Measurements from ENCODE around the gene SSU72. TPM values are rescaled to one million over a fixed set of nuclear protein-coding genes. Genes with fewer than 3 reads are reported as not detected.
"Not testable (repeated sequence)": the region's sequence is repeated elsewhere in the genome, so short reads cannot be mapped to it uniquely, and the experiment has no call there.

The SSU72 gene
- polyA plus RNA-seq, 1 experiment = 113 TPM

- no peak overlapping the region for H3K27ac ChIP-seq (ENCODE audit: low read depth, low read length)
- no peaks in the 10 kb centered on the region for H3K27me3 ChIP-seq (ENCODE audit: control insufficient read depth, insufficient read depth, low read length)
- H3K4me3 ChIP-seq (ENCODE audit: low read depth, low read length) = no peak overlapping the region
- CTCF ChIA-PET = no interaction called here
- H3K9me3 ChIP-seq (ENCODE audit: control insufficient read depth, insufficient read depth, low read length) = peaks cover 32% of the 10 kb centered on the region
- no peak for TF ChIP-seq CTCF (IDR thresholded peaks at IDR 0.05; ENCODE audit: low read depth, low read length)
- POLR2A ChIA-PET = no interaction called here
- no peak for DNase-seq (ENCODE audit: low read depth, low spot score)
Observed at GRCh38 chr1:1531947-1532346, 42.7 kb downstream of the SSU72 start.

- H3K4me3 ChIP-seq (ENCODE audit: low read depth, low read length) = no peak overlapping the region
- CTCF ChIA-PET = no interaction called here
- DNase-seq (ENCODE audit: low read depth, low spot score) = no peak
- peaks cover 32% of the 10 kb centered on the region for H3K9me3 ChIP-seq (ENCODE audit: control insufficient read depth, insufficient read depth, low read length)
- TF ChIP-seq CTCF (IDR thresholded peaks at IDR 0.05; ENCODE audit: low read depth, low read length) = no peak
- POLR2A ChIA-PET = no interaction called here
- H3K27ac ChIP-seq (ENCODE audit: low read depth, low read length) = no peak overlapping the region
- no peaks in the 10 kb centered on the region for H3K27me3 ChIP-seq (ENCODE audit: control insufficient read depth, insufficient read depth, low read length)
Observed at GRCh38 chr1:1529936-1530335, 44.7 kb downstream of the SSU72 start.

GRCh38 chr1:1529321-1529720, 45.3 kb downstream of the SSU72 start:
- no peak for DNase-seq (ENCODE audit: low read depth, low spot score)
- no peak for TF ChIP-seq CTCF (IDR thresholded peaks at IDR 0.05; ENCODE audit: low read depth, low read length)

DNA sequence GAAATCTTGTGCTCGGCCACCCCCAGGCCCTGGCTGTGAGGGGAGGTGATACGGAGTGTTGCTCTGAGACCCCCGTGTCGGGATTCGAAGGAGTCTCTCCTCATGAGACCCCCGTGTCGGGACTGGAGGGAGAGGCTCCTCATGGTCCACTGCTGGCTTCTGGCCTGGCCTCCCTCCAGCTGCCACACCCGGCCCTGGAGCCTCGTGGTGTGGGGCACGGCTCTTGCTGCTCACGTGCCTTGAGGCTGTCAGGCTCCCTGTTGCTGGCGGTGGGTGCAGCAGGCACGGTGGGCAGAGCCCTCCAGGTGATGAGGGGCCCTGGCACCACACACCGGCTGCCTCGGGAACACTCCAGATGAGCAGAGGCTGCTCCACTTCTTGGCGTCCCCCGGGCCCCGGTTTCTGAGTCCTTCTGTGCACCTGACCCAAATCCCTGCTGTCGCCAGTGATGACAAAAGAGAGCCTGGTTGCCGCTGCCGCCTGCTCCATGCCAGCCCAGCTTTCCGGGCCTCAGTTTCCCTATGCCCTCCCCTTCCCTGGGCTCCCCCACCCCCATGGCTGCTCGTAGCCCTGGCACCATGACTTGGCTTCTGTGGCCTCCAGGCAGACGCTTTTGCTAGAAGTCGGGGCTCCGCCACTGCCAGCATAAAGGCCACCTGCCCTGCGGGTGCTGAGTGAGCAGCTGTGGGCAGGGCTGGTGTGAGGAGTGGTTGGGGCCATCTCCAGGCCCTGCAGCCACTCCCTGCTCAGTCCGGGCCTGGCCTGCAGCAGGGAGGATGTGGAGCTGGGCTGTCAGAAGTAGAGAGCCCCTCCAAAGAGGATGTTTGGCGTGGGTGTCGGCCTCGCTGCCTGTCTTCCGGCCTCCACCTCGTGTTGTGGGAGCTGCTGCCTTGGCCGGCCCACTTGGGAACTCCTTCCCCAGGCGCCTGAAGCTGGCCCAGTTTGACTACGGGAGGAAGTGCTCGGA, 46.1 kb downstream of the SSU72 start:
- DNase-seq (ENCODE audit: low read depth, low spot score) = no peak
- H3K4me3 ChIP-seq (ENCODE audit: low read depth, low read length) = no peak overlapping the region
- CTCF ChIA-PET = no interaction called here
- POLR2A ChIA-PET = no interaction called here
- H3K27ac ChIP-seq (ENCODE audit: low read depth, low read length) = no peak overlapping the region
- H3K9me3 ChIP-seq (ENCODE audit: control insufficient read depth, insufficient read depth, low read length) = peaks cover 32% of the 10 kb centered on the region
- no peak for TF ChIP-seq CTCF (IDR thresholded peaks at IDR 0.05; ENCODE audit: low read depth, low read length)
- no peaks in the 10 kb centered on the region for H3K27me3 ChIP-seq (ENCODE audit: control insufficient read depth, insufficient read depth, low read length)

More at GRCh38 chr1:1529321-1529720, 45.3 kb downstream of the SSU72 start:
- H3K9me3 ChIP-seq (ENCODE audit: control insufficient read depth, insufficient read depth, low read length) = peaks cover 32% of the 10 kb centered on the region
- no peaks in the 10 kb centered on the region for H3K27me3 ChIP-seq (ENCODE audit: control insufficient read depth, insufficient read depth, low read length)
- no peak overlapping the region for H3K27ac ChIP-seq (ENCODE audit: low read depth, low read length)
- POLR2A ChIA-PET = no interaction called here
- no peak overlapping the region for H3K4me3 ChIP-seq (ENCODE audit: low read depth, low read length)
- CTCF ChIA-PET = no interaction called here

- ChIA-PET POLR2A (no interaction called here), CTCF (no interaction called here)
- no peaks in the 10 kb centered on the region for H3K27me3 ChIP-seq (ENCODE audit: control insufficient read depth, insufficient read depth, low read length)
- no peak for DNase-seq (ENCODE audit: low read depth, low spot score)
- no peak overlapping the region for H3K4me3 ChIP-seq (ENCODE audit: low read depth, low read length)
- H3K27ac ChIP-seq (ENCODE audit: low read depth, low read length) = no peak overlapping the region
- H3K9me3 ChIP-seq (ENCODE audit: control insufficient read depth, insufficient read depth, low read length) = peaks cover 26% of the 10 kb centered on the region
- TF ChIP-seq CTCF (IDR thresholded peaks at IDR 0.05; ENCODE audit: low read depth, low read length) = no peak
Observed at GRCh38 chr1:1527092-1527816, 47.4 kb downstream of the SSU72 start.

DNA sequence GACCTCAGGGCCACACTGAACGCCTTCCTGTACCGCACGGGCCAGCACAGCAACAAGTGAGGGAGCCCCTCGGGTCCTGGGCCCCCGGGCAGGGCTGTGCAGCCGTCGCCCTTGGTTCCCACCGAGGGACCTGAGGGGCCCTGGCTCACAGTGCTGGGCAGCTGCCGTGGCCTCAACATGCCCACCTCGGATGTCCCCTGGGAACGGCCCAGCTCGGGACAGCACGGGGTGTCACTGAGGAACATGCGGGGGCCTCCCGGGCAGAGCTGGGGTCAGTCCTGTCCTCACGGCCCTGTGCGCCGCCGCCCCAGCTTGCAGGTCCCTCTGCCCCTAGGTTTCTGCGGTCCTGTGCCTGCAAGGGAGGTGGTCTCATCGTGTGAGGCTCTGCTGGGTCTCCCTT, 48.2 kb downstream of the SSU72 start:
- DNase-seq (ENCODE audit: low read depth, low spot score); H3K27ac ChIP-seq (ENCODE audit: low read depth, low read length): not testable (repeated sequence)

DNA sequence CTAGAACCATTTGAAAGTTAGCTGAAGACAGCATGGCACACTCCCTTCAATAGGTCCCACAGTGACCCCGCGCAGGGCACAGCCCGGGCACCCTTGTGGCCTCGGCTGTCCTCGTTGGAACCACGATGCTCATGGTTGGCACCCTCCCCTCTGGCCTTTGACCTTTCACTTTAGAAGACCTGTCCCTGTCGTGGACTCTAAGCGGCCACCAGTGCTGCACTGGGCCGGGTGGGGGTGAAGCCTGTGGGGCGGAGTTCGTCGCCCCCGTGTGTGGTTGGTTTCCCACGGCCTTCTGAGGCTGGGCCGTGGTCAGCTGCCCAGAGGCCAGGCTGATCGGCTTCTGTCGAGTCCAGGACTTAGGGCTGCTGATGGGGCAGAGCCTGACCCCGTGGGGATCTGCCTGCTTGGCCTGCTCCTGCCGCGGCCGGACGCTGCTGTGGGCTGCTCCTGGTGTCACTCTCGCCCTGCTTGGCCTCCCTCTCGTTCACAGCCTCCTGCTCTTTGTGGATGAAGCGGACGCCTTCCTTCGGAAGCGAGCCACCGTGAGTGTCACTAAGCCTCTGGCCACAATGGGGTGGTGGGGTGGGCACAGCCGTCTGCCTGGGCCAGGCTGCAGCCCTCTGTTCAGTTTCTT, 49.8 kb downstream of the SSU72 start:
- CTCF ChIA-PET; H3K27ac ChIP-seq (ENCODE audit: low read depth, low read length); DNase-seq (ENCODE audit: low read depth, low spot score); H3K4me3 ChIP-seq (ENCODE audit: low read depth, low read length); POLR2A ChIA-PET; H3K27me3 ChIP-seq (ENCODE audit: control insufficient read depth, insufficient read depth, low read length): not testable (repeated sequence)
- peaks cover 12% of the 10 kb centered on the region for H3K9me3 ChIP-seq (ENCODE audit: control insufficient read depth, insufficient read depth, low read length)

More for the DNA sequence above, 48.2 kb downstream of the SSU72 start:
- H3K4me3 ChIP-seq (ENCODE audit: low read depth, low read length); H3K27me3 ChIP-seq (ENCODE audit: control insufficient read depth, insufficient read depth, low read length); CTCF ChIA-PET; POLR2A ChIA-PET: not testable (repeated sequence)
- peaks cover 23% of the 10 kb centered on the region for H3K9me3 ChIP-seq (ENCODE audit: control insufficient read depth, insufficient read depth, low read length)

Data from AG04450 (cell line).